Spinal cord (tissue), 10 donors: ENCODE results near the gene NCF4. TPM values are rescaled to one million over a fixed set of nuclear protein-coding genes. Genes with fewer than 3 reads are reported as not detected.

Source experiments
- DNase-seq, 6 donors: peaks; one replicate each; pipeline versions ENCODE4 v3.0.0 to v3.0.0-alpha.2; 2013 to 2015; ENCODE audit warnings: low spot score in 6 of 6, low read depth in 4 of 6
- H3K27ac ChIP-seq: one replicate; pipeline ENCODE4 v1.5.1; 2013; ENCODE audit warnings: low read depth, low read length, control low read depth
- H3K27me3 ChIP-seq: one replicate; pipeline ENCODE4 v1.6.1; 2013; ENCODE audit warnings: low read length; ENCODE audit not compliant: control insufficient read depth, insufficient read depth
- H3K36me3 ChIP-seq: one replicate; pipeline ENCODE4 v1.6.1; 2013; ENCODE audit warnings: low read length; ENCODE audit not compliant: control insufficient read depth, insufficient read depth
- H3K4me1 ChIP-seq: one replicate; pipeline ENCODE4 v1.6.1; 2013; ENCODE audit warnings: low read length; ENCODE audit not compliant: control insufficient read depth, insufficient read depth
- H3K4me3 ChIP-seq: one replicate; pipeline ENCODE4 v1.5.1; 2013; ENCODE audit warnings: low read depth, low read length, control low read depth
- H3K9me3 ChIP-seq: one replicate; pipeline ENCODE4 v1.6.1; 2013; ENCODE audit warnings: low read length; ENCODE audit not compliant: control insufficient read depth, insufficient read depth
- WGBS: methylation state at CpG from one replicate; pipeline ENCODE4 v1.1.5; 2013; ENCODE audit warnings: missing lambda C conversion rate; ENCODE audit not compliant: insufficient coverage; 5-methylcytosine and 5-hydroxymethylcytosine counted together
- polyA plus RNA-seq, 2 donors: library from polyadenylated mRNA; unstranded; fragments of 120-200 nt; gene quantifications; one replicate each; pipeline ENCODE4 v1.2.1, GENCODE V29; 2013; ENCODE audit not compliant: insufficient read length in 2 of 2
- total RNA-seq, 2 donors: library from RNA; depleted of rRNA in 1 of 2; stranded (reverse); fragments of 120-200 nt in 1 of 2; fragments of >200 nt in 1 of 2; gene quantifications; one replicate each; pipeline versions ENCODE4 v1.2.3 to v1.2.4, GENCODE V29; 2013 to 2014
- donor health status: healthy.

NCF4 gene
- total and polyA plus RNA-seq, 4 donors: 3.4 to 9.0 (median 5.3) TPM

GRCh38 chr22:36862251-36863242, 1.7 kb downstream of the NCF4 start:
- Histone ChIP-seq H3K4me3 (no peak overlapping the region), H3K9me3 (no peaks in the 10 kb centered on the region), H3K36me3 (no peaks in the 10 kb centered on the region), H3K4me1 (no peaks in the 10 kb centered on the region), H3K27me3 (no peaks in the 10 kb centered on the region), H3K27ac (no peak overlapping the region)
- WGBS: 90% methylated on average over 20 of the region's 26 CpGs
- DNase-seq: no peak

- WGBS: 63% methylated on average over 8 of the region's 11 CpGs
- no peak overlapping the region for H3K27ac ChIP-seq
- H3K36me3 ChIP-seq: no peaks in the 10 kb centered on the region
- no peaks in the 10 kb centered on the region for H3K9me3 ChIP-seq
- no peak overlapping the region for H3K4me3 ChIP-seq
- H3K4me1 ChIP-seq: no peaks in the 10 kb centered on the region
- no peak for DNase-seq
- no peaks in the 10 kb centered on the region for H3K27me3 ChIP-seq
Observed at GRCh38 chr22:36863281-36863680, 2.5 kb downstream of the NCF4 start.

- Histone ChIP-seq H3K27me3 (no peaks in the 10 kb centered on the region), H3K4me3 (no peak overlapping the region), H3K27ac (no peak overlapping the region), H3K9me3 (no peaks in the 10 kb centered on the region), H3K4me1 (no peaks in the 10 kb centered on the region), H3K36me3 (no peaks in the 10 kb centered on the region)
- no peak for DNase-seq
- 86% methylated on average over 5 of the region's 6 CpGs for WGBS
Observed at GRCh38 chr22:36863979-36864378, 3.2 kb downstream of the NCF4 start.

- Histone ChIP-seq H3K27me3 (no peaks in the 10 kb centered on the region), H3K27ac (no peak overlapping the region), H3K4me3 (no peak overlapping the region), H3K9me3 (no peaks in the 10 kb centered on the region), H3K36me3 (no peaks in the 10 kb centered on the region), H3K4me1 (no peaks in the 10 kb centered on the region)
- WGBS: 82% methylated on average over 14 of the region's 14 CpGs
- DNase-seq: no peak
Observed at GRCh38 chr22:36864454-36865215, 3.8 kb downstream of the NCF4 start.

GRCh38 chr22:36865346-36865745, 4.5 kb downstream of the NCF4 start:
- Histone ChIP-seq H3K4me3 (no peak overlapping the region), H3K36me3 (no peaks in the 10 kb centered on the region), H3K27me3 (no peaks in the 10 kb centered on the region), H3K9me3 (no peaks in the 10 kb centered on the region), H3K27ac (no peak overlapping the region), H3K4me1 (no peaks in the 10 kb centered on the region)
- DNase-seq: no peak
- WGBS: 39% methylated on average over 13 of the region's 13 CpGs

- 92% methylated on average over 4 of the region's 5 CpGs for WGBS
- no peaks in the 10 kb centered on the region for H3K27me3 ChIP-seq
Observed at GRCh38 chr22:36867695-36868094, 6.9 kb downstream of the NCF4 start.

GRCh38 chr22:36868546-36869181, 7.9 kb downstream of the NCF4 start:
- H3K4me3 ChIP-seq: no peak overlapping the region
- no peaks in the 10 kb centered on the region for H3K9me3 ChIP-seq
- H3K36me3 ChIP-seq: no peaks in the 10 kb centered on the region
- no peak overlapping the region for H3K27ac ChIP-seq
- no peaks in the 10 kb centered on the region for H3K4me1 ChIP-seq
- H3K27me3 ChIP-seq: no peaks in the 10 kb centered on the region
- 100% methylated on average over 2 of the region's 5 CpGs for WGBS
- no peak for DNase-seq

More at GRCh38 chr22:36867695-36868094, 6.9 kb downstream of the NCF4 start:
- Histone ChIP-seq H3K27ac (no peak overlapping the region), H3K36me3 (no peaks in the 10 kb centered on the region), H3K4me1 (no peaks in the 10 kb centered on the region), H3K4me3 (no peak overlapping the region), H3K9me3 (no peaks in the 10 kb centered on the region)
- DNase-seq: no peak

- Histone ChIP-seq H3K4me3 (no peak overlapping the region), H3K27ac (no peak overlapping the region), H3K4me1 (no peaks in the 10 kb centered on the region), H3K9me3 (no peaks in the 10 kb centered on the region), H3K27me3 (no peaks in the 10 kb centered on the region), H3K36me3 (no peaks in the 10 kb centered on the region)
- 92% methylated on average over 9 of the region's 14 CpGs for WGBS
- no peak for DNase-seq
Observed at GRCh38 chr22:36870250-36870649, 9.4 kb downstream of the NCF4 start.

GRCh38 chr22:36871669-36872081, 10.9 kb downstream of the NCF4 start:
- Histone ChIP-seq H3K27ac (no peak overlapping the region), H3K36me3 (no peaks in the 10 kb centered on the region), H3K9me3 (no peaks in the 10 kb centered on the region), H3K27me3 (no peaks in the 10 kb centered on the region), H3K4me3 (no peak overlapping the region), H3K4me1 (no peaks in the 10 kb centered on the region)
- no peak for DNase-seq
- 58% methylated on average over 11 of the region's 11 CpGs for WGBS
